Fibroblast of skin of right biceps (primary cell): ENCODE data around the gene TBXAS1.

Experiments
- DNase-seq: peaks from one replicate; pipeline ENCODE4 v3.0.0-alpha.2; 2013

The TBXAS1 gene

GRCh38 chr7:139829025-139829774, at the start of gene TBXAS1:
TSS of gene TBXAS1 (plus strand) at chr7:139829264. CDS start at chr7:139829391, 127 bp downstream.
- peak; percentile 55 for DNase-seq

- DNase-seq: no peak
Observed at GRCh38 chr7:139782932-139783331, 46.1 kb upstream of the TBXAS1 start.

- DNase-seq: no peak
Observed at GRCh38 chr7:139783647-139784385, 45.2 kb upstream of the TBXAS1 start.

GRCh38 chr7:139784648-139785047, 44.4 kb upstream of the TBXAS1 start:
- DNase-seq: no peak

- no peak for DNase-seq
Observed at GRCh38 chr7:139791316-139791715, 37.7 kb upstream of the TBXAS1 start.

GRCh38 chr7:139797607-139798006, 31.5 kb upstream of the TBXAS1 start:
- no peak for DNase-seq

GRCh38 chr7:139798221-139798620, 30.8 kb upstream of the TBXAS1 start:
- DNase-seq: no peak

GRCh38 chr7:139798892-139799291, 30.2 kb upstream of the TBXAS1 start:
- DNase-seq: no peak

GRCh38 chr7:139799586-139799985, 29.5 kb upstream of the TBXAS1 start:
- no peak for DNase-seq

- DNase-seq: no peak
Observed at GRCh38 chr7:139804571-139804970, 24.5 kb upstream of the TBXAS1 start.

GRCh38 chr7:139807009-139807408, 22.1 kb upstream of the TBXAS1 start:
- DNase-seq: no peak

- DNase-seq: no peak
Observed at GRCh38 chr7:139808427-139808826, 20.6 kb upstream of the TBXAS1 start.

GRCh38 chr7:139808846-139809442, 20.1 kb upstream of the TBXAS1 start:
- DNase-seq: no peak

GRCh38 chr7:139811066-139811465, 18.0 kb upstream of the TBXAS1 start:
- DNase-seq: no peak

GRCh38 chr7:139813151-139813550, 15.9 kb upstream of the TBXAS1 start:
- DNase-seq: no peak

- no peak for DNase-seq
Observed at GRCh38 chr7:139813689-139814088, 15.4 kb upstream of the TBXAS1 start.

- DNase-seq: no peak
Observed at GRCh38 chr7:139817249-139817648, 11.8 kb upstream of the TBXAS1 start.

- DNase-seq: no peak
Observed at GRCh38 chr7:139820089-139820488, 9.0 kb upstream of the TBXAS1 start.

- DNase-seq: no peak
Observed at GRCh38 chr7:139821349-139822105, 7.5 kb upstream of the TBXAS1 start.

GRCh38 chr7:139822855-139823254, 6.2 kb upstream of the TBXAS1 start:
- DNase-seq: no peak

- DNase-seq: peak; percentile 9
Observed at GRCh38 chr7:139823959-139824521, 5.0 kb upstream of the TBXAS1 start.

GRCh38 chr7:139825666-139826290, 3.3 kb upstream of the TBXAS1 start:
- DNase-seq: peak; percentile 56
